RWPE2 (cell line): ENCODE measurements around the gene ATRN.

ENCODE experiments used
- ATAC-seq: fragments of 200-7000 bp; cut with Tn5 transposase; 3 replicates; pipeline ENCODE4 v1.9.1; 2021; ENCODE audit warnings: low read depth
- DNase-seq: peaks from one replicate; pipeline ENCODE4 v3.0.0-alpha.2; 2020; ENCODE audit warnings: low spot score
- H3K27ac ChIP-seq: fragments of 450-650 bp; 2 replicates; pipeline ENCODE4 v1.5.1; 2017; ENCODE audit warnings: mild to moderate bottlenecking; ENCODE audit not compliant: poor library complexity, severe bottlenecking
- H3K27me3 ChIP-seq: fragments of 250-450 bp; sonication (Bioruptor Pico); 2 replicates; pipeline ENCODE4 v1.5.1; 2021; ENCODE audit warnings: mild to moderate bottlenecking, moderate library complexity; ENCODE audit not compliant: insufficient read depth, poor library complexity, severe bottlenecking
- H3K36me3 ChIP-seq: fragments of 250-450 bp; sonication (Bioruptor Pico); 2 replicates; pipeline ENCODE4 v1.5.1; 2020; ENCODE audit warnings: low read depth, mild to moderate bottlenecking, moderate library complexity
- H3K4me1 ChIP-seq: fragments of 250-450 bp; sonication (Bioruptor Pico); 2 replicates; pipeline ENCODE4 v1.5.1; 2021; ENCODE audit warnings: mild to moderate bottlenecking, moderate library complexity; ENCODE audit not compliant: insufficient read depth, poor library complexity, severe bottlenecking
- H3K4me3 ChIP-seq: fragments of 250-450 bp; sonication (Bioruptor Pico); 2 replicates; pipeline ENCODE4 v1.5.1; 2021; ENCODE audit warnings: mild to moderate bottlenecking, moderate library complexity; ENCODE audit not compliant: severe bottlenecking
- H3K9me3 ChIP-seq: fragments of 250-450 bp; sonication (Bioruptor Pico); 2 replicates; pipeline ENCODE4 v1.5.1; 2021; ENCODE audit warnings: mild to moderate bottlenecking, moderate library complexity; ENCODE audit not compliant: severe bottlenecking
- CTCF ChIP-seq: fragments of 450-650 bp; IDR thresholded peaks from one replicate; pipeline ENCODE4 v1.5.1; 2017; ENCODE audit warnings: mild to moderate bottlenecking, moderate library complexity; ENCODE audit not compliant: poor library complexity, severe bottlenecking

Gene ATRN

GRCh38 chr20:3661060-3661813 lies 190.4 kb downstream of the ATRN start:
- Histone ChIP-seq H3K27ac (no peak overlapping the region), H3K9me3 (no peaks in the 10 kb centered on the region), H3K36me3 (no peaks in the 10 kb centered on the region), H3K4me3 (no peak overlapping the region), H3K27me3 (peaks cover 57% of the 10 kb centered on the region), H3K4me1 (no peaks in the 10 kb centered on the region)
- TF ChIP-seq CTCF, result no peak
- ATAC-seq, result no peak
- no peak for DNase-seq

- H3K27ac ChIP-seq, result no peak overlapping the region
- no peak for ATAC-seq
- H3K27me3 ChIP-seq, result peaks cover 57% of the 10 kb centered on the region
- no peaks in the 10 kb centered on the region for H3K4me1 ChIP-seq
- no peak overlapping the region for H3K4me3 ChIP-seq
- TF ChIP-seq CTCF, result no peak
- H3K9me3 ChIP-seq, result no peaks in the 10 kb centered on the region
- DNase-seq, result no peak
- H3K36me3 ChIP-seq, result no peaks in the 10 kb centered on the region
These were observed 191.2 kb downstream of the ATRN start for GRCh38 chr20:3661814-3662665.

- no peak within 1 kb of the TSS for H3K27ac ChIP-seq
- no peaks in the 10 kb centered on the region for H3K36me3 ChIP-seq
- H3K4me1 ChIP-seq, result no peaks in the 10 kb centered on the region
- no peaks in the 10 kb centered on the region for H3K9me3 ChIP-seq
- no peak for TF ChIP-seq CTCF
- peaks cover 57% of the 10 kb centered on the region for H3K27me3 ChIP-seq
- ATAC-seq (no peak), DNase-seq (peak; percentile 63)
- no peak within 1 kb of the TSS for H3K4me3 ChIP-seq
These were observed 192.3 kb downstream of the ATRN start, which contains the start of gene GFRA4 for GRCh38 chr20:3663031-3663701. Gene GFRA4, minus strand, starts transcription at chr20:3663399. Its CDS starts 0 bp downstream, at chr20:3663399.

- Histone ChIP-seq H3K36me3 (no peaks in the 10 kb centered on the region), H3K4me1 (no peaks in the 10 kb centered on the region), H3K27ac (no peak overlapping the region), H3K27me3 (peaks cover 53% of the 10 kb centered on the region), H3K4me3 (no peak overlapping the region), H3K9me3 (no peaks in the 10 kb centered on the region)
- no peak for DNase-seq
- no peak for ATAC-seq
- no peak for TF ChIP-seq CTCF
These were observed 193.0 kb downstream of the ATRN start for GRCh38 chr20:3663858-3664257.
